ENCODE data around the gene C2orf69. TPM values are rescaled to one million over a fixed set of nuclear protein-coding genes. Genes with fewer than 3 reads are reported as not detected.

The C2orf69 gene
- total RNA-seq, 1 donor from 2014 or later = 10.1 TPM

DNA sequence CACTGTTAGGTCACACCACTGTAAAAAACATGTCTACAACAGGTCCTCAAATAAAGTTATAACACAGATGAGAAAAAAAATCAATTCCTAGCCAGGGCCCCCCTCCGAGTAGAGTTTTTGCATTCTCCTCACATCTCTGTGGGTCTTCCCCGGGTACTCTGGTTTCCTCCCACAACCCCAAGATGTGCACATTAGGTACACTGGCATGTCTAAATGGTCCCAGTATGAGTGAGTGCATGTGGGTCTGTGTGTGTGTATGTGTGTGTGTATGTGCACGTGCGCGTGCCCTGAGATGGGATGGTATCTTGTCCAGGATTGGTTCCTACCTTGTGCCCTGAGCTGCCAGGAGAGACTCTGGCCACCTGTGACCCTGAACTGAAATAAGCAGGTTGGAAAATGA, 39.3 kb downstream of the C2orf69 start:
- intact Hi-C loops (cut with DNase I) = no loop called here
- H3K4me3 ChIP-seq = no peak overlapping the region

DNA sequence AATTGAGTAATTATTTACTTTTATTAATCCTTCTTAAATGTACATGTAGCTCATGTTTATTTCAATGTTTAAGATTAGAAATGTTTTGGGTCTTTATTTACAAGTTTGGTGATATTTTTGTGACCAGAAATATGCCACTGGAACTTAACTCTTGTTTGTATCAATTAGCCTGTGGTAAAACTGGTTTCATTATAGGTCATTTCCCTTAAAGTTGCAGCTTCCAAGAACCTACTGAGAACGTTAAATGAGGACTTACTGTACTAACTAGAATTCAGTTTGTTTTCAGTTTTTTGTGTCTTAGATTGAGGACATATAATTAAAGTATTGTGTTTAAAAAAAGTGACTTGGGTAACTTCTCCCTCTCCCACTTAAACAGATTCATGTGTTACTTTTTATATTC, 39.9 kb downstream of the C2orf69 start:
- intact Hi-C loops (cut with DNase I) = no loop called here
- no peak for DNase-seq (ENCODE audit: extremely low spot score in 2 of 2)
- H3K36me3 ChIP-seq = peaks cover 0 to 16% of the 10 kb centered on the region in 2 donors
- no peak overlapping the region for H3K4me3 ChIP-seq
- H3K27me3 ChIP-seq = no peaks in the 10 kb centered on the region
- TF ChIP-seq POLR2AphosphoS5 (IDR thresholded peaks at IDR 0.05; ENCODE audit: insufficient read depth in 1 of 2, low read depth in 1 of 2) (no peak), POLR2A (IDR thresholded peaks at IDR 0.05) (no peak)
- TF ChIP-seq, protein P1, sequence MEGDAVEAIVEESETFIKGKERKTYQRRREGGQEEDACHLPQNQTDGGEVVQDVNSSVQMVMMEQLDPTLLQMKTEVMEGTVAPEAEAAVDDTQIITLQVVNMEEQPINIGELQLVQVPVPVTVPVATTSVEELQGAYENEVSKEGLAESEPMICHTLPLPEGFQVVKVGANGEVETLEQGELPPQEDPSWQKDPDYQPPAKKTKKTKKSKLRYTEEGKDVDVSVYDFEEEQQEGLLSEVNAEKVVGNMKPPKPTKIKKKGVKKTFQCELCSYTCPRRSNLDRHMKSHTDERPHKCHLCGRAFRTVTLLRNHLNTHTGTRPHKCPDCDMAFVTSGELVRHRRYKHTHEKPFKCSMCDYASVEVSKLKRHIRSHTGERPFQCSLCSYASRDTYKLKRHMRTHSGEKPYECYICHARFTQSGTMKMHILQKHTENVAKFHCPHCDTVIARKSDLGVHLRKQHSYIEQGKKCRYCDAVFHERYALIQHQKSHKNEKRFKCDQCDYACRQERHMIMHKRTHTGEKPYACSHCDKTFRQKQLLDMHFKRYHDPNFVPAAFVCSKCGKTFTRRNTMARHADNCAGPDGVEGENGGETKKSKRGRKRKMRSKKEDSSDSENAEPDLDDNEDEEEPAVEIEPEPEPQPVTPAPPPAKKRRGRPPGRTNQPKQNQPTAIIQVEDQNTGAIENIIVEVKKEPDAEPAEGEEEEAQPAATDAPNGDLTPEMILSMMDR (IDR thresholded peaks at IDR 0.05) = no peak
- H3K9me3 ChIP-seq = no peaks in the 10 kb centered on the region
- no peak overlapping the region for H3K27ac ChIP-seq
- peaks cover 24% of the 10 kb centered on the region for H3K4me1 ChIP-seq

More for the DNA sequence above, 39.3 kb downstream of the C2orf69 start:
- Histone ChIP-seq H3K27ac (no peak overlapping the region), H3K27me3 (no peaks in the 10 kb centered on the region), H3K4me1 (peaks cover 24% of the 10 kb centered on the region), H3K36me3 (peaks cover 0 to 22% of the 10 kb centered on the region in 2 donors), H3K9me3 (no peaks in the 10 kb centered on the region)
- DNase-seq (ENCODE audit: extremely low spot score in 2 of 2) = no peak
- TF ChIP-seq, protein P1 (IDR thresholded peaks at IDR 0.05) = no peak
- TF ChIP-seq POLR2A (IDR thresholded peaks at IDR 0.05) (no peak), POLR2AphosphoS5 (IDR thresholded peaks at IDR 0.05; ENCODE audit: insufficient read depth in 1 of 2, low read depth in 1 of 2) (no peak)

DNA sequence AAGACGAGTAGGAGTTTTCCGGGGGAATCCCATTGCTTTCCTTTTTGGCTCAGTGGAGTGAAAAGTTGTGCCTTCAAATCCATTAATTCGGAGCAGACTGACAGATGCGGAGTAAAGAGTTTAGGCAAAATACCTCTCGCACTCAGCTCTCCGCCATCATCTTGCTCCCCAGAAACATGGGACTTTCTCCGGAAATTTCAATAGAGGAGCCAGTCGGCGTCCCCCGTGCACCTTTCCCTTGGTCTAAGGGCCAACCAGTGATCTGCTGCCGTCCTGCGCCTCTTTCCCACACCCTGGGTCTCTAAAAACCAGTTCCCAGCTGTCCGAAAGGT, 43.9 kb downstream of the C2orf69 start:
- H3K9me3 ChIP-seq = no peaks in the 10 kb centered on the region
- no peaks in the 10 kb centered on the region for H3K27me3 ChIP-seq
- TF ChIP-seq, protein P1 (IDR thresholded peaks at IDR 0.05) = no peak
- no peak for TF ChIP-seq POLR2AphosphoS5 (IDR thresholded peaks at IDR 0.05; ENCODE audit: insufficient read depth in 1 of 2, low read depth in 1 of 2)
- TF ChIP-seq POLR2A (IDR thresholded peaks at IDR 0.05) = no peak
- DNase-seq (ENCODE audit: extremely low spot score in 2 of 2) = no peak
- H3K4me3 ChIP-seq = peak overlapping the region; percentile 87 to 95
- intact Hi-C loops (cut with DNase I) = no loop called here
- H3K4me1 ChIP-seq = peaks cover 49% of the 10 kb centered on the region
- H3K27ac ChIP-seq = peak overlapping the region; percentile 84
- H3K36me3 ChIP-seq = peaks cover 0 to 7% of the 10 kb centered on the region in 2 donors

DNA sequence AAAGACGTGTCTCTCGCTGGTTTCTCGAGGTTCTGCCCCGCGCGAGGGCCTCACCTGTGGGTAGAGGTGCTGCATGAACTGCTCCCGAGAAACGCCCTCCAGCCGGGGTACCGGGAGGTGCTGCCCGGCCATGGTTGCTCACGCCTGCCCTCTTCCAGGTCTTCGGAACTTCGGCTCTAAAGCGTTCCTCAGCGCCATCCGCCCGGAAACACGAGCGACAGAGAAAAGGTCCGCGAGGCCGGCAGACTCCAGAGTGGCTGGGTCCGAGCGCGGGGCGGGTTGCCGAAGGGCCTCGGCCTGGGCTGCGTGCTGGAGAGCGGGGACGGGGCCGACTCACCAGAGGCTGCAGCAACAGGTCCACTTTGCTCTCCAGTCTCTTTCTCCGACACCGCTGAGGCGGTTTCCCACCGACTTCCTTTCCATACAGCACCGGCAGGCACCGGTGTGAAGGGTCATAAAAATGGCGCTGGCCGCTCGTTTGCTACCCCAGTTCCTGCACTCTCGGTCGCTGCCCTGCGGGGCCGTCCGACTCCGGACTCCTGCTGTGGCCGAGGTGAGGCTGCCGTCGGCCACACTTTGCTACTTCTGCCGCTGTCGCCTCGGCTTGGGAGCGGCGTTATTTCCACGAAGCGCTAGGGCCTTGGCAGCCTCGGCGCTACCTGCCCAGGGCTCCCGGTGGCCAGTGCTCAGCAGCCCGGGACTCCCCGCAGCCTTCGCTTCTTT, 44.4 kb downstream of the C2orf69 start, which contains the start of the genes MAIP1 and TYW5:
Gene MAIP1 (plus strand): TSS at position 244 of the 723 bp plus-strand sequence. CDS start 217 bp downstream, at position 461.
Gene TYW5 (minus strand): TSS at position 153 of the 723 bp plus-strand sequence. CDS start 21 bp downstream, at position 132.
- intact Hi-C loops (cut with DNase I) = no loop called here
- Histone ChIP-seq H3K4me3 (peak within 1 kb of the TSS; percentile 87 to 95), H3K27ac (peak within 1 kb of the TSS; percentile 84), H3K36me3 (peaks cover 0 to 13% of the 10 kb centered on the region in 2 donors), H3K27me3 (no peaks in the 10 kb centered on the region), H3K9me3 (no peaks in the 10 kb centered on the region), H3K4me1 (peaks cover 49% of the 10 kb centered on the region)
- no peak for TF ChIP-seq POLR2A (IDR thresholded peaks at IDR 0.05)
- TF ChIP-seq POLR2AphosphoS5 (IDR thresholded peaks at IDR 0.05; ENCODE audit: insufficient read depth in 1 of 2, low read depth in 1 of 2) = peak; percentile 83 to 91
- TF ChIP-seq, protein P1 (IDR thresholded peaks at IDR 0.05) = peak in 1 of 3 experiments; percentile 38
- DNase-seq (ENCODE audit: extremely low spot score in 2 of 2) = no peak

DNA sequence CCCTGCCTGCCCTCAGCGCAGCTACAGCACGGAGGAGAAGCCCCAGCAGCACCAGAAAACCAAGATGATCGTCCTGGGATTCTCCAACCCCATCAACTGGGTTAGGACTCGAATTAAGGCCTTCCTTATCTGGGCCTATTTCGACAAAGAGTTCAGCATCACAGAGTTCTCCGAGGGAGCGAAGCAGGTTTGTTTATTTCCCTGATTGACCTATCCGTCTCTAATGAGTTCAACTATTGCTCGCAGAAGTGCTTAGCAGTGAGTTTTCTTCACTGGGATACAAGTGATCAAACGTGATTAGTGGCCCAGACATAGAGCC, 44.9 kb downstream of the C2orf69 start:
- intact Hi-C loops (cut with DNase I) = no loop called here
- Histone ChIP-seq H3K9me3 (no peaks in the 10 kb centered on the region), H3K27ac (peak overlapping the region; percentile 84), H3K4me1 (peaks cover 49% of the 10 kb centered on the region), H3K36me3 (peaks cover 0 to 18% of the 10 kb centered on the region in 2 donors), H3K4me3 (peak overlapping the region; percentile 87 to 95), H3K27me3 (no peaks in the 10 kb centered on the region)
- TF ChIP-seq POLR2A (IDR thresholded peaks at IDR 0.05) (no peak), POLR2AphosphoS5 (IDR thresholded peaks at IDR 0.05; ENCODE audit: insufficient read depth in 1 of 2, low read depth in 1 of 2) (no peak)
- TF ChIP-seq, protein P1 (IDR thresholded peaks at IDR 0.05) = no peak
- DNase-seq (ENCODE audit: extremely low spot score in 2 of 2) = no peak
